GM03348 (cell line): ENCODE data around the gene DACT2.

ENCODE experiments used
- DNase-seq: peaks from one replicate; pipeline ENCODE4 v3.0.0; 2012; ENCODE audit warnings: low spot score

The DACT2 gene

DNA sequence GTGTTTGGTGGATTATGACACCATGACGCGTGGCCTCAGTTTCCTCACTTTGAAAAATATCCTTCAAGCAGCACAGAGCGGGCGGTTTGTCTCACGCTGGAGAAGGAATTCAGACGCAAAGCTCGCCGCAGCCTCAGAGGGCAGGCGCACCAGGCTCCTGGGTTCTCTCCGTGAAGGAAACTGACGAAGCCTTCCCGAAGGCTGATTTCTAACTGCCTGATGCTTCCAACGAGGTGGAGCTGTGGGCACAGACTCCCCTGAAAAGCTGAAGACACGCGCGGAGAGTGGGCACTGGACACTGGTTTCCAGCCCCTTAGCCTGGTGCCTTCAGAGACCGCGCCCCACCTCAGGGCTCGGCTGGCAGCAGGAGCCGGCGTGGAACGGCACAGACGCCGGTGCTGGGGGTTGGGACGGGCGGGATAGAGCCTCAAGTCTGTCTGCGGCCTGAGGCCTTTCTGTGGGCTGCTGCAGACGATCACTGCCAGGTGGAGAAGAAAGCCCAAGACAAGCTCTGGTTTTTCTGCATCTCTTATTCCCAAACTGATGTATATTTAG is 56.1 kb downstream of the DACT2 start:
- DNase-seq = no peak

- no peak for DNase-seq
These were observed 58.3 kb downstream of the DACT2 start for GRCh38 chr6:168261234-168261633.

- DNase-seq = no peak
These were observed 59.1 kb downstream of the DACT2 start for GRCh38 chr6:168260420-168260987.

GRCh38 chr6:168258795-168259194 is 60.8 kb downstream of the DACT2 start:
- DNase-seq = no peak

DNA sequence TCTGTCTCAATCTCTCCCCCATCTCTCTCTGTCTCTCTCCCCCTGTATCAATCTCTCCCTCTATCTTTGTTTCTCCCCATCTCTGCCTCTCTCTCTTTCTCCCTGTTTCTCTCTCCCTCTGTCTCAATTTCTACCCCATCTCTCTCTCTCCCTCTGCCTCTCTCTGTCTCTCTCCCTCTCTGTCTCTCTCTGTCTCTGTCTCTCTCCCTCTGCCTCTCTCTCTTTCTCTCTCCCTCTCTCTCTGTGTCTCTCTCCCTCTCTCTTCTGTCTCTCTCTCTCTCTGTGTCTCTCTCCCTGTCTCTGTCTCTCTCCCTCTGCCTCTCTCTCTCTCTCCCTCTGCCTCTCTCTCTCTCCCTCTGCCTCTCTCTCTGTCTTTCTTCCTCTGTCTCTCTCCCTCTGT is 62.6 kb downstream of the DACT2 start:
- DNase-seq = no peak
